NCI-H526 (cell line): ENCODE data around the gene DNMT1.

ENCODE experiments used
- DNase-seq, 2 experiments: peaks; one replicate each; lab custom pipeline; 2025; lab: John Stamatoyannopoulos, UW

DNMT1 gene

DNA sequence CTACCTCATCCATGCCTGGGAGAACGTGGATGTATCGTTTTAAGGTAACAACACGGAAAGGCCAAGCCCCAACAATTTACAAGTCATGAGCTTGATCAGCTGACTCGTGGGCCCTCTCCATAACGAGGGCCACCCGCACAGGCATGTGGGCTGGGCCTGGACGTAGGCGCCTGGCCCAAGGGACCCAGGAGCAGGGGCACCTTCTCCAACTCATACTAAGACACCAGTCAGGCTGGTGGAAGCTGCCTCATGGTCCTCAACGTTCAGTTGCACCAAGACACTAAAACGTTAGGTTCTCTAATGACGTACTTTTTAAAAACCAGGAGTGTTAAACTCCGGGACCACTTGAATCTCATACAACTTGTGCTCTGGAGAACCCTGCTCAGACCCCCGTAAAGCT is 53.3 kb downstream of the DNMT1 start:
- DNase-seq: no peak

GRCh38 chr19:10139952-10140351 is 54.8 kb downstream of the DNMT1 start:
- DNase-seq: no peak

DNA sequence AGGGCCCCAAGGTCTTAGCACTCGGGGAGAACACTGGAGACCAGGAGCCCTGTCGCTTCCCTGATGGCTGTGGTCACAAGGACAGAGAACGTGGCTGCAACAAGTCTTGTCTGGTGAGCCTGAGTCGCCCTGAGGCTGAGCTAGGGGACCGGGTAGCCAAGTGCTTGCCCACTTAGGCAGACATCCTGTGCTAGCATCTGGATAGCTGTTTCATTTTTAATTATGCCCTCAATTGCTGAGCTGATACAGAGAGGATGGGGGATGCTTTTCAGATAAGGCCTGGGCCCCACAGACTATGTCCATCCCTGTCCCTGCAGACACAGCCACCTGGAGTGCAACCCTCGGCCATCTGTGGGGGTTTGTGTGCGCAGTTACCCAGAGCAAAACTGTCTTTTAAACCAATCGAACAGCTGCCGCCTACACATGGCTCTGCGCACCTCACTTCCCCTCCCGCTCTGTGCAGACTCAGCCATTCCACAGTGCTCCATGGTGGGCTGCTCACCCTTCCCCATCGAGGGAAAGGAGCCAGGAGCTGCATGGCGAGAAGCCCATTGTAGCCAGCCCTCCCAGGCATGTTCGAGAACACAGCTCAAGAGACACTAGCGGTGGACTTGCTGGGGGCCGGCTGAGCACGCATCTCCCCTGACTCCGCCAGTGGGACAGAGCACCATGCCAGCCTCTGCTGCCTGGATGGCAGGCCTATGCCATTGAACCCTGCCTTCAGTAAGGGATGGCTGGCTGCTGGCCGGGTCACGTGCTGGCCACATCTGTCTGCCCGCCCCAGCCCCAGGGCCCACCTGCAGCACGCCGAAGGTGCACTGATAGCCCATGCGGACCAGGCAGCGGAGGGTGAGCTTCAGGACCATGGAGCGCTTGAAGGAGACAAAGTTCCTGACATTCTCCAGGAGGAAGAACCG is 55.6 kb downstream of the DNMT1 start:
- no peak for DNase-seq

DNA sequence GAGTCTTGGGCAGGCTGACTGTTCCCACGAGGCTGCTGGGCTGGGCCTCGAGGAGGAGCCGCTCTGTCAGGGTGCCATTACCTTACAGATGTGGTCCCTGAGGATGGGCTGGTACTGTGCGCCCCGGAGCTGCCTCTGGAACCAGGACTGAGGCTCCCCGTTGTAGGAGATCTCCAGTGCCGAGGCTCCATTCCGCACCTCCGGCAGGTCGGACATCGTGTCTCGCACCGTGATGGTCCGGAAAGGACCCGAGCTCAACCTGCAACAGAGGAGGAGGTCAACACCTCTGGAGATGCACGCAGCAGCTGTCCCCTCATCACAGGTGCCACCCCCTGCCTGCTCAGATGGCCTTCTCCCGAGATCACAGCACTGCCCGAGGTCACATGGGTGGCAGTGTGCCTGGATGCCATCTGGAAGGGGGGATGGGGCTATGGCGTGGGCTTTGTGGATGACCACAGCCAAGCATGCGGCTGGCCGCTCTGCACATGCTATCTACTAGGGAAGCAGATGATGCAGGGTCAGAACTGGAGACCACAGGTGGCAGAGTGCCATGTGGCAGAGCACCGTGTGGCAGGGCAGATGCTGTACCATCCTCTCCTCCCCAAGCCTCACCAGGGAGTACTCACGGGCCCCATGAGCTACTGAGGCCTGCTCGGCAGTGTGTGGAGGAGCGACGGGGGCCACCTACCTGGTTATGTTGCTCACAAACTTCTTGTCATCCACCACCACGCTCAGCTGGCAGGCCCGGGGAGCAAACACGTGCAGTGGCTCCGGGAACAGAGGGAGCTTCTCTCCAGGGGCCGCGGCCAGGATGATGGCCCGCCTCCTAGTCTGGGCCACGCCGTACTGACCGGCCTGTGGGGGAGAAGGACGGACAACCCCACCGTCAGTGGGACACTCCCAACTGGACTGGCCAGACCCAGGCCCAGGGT is 56.7 kb downstream of the DNMT1 start:
- no peak for DNase-seq

GRCh38 chr19:10136936-10137335 is 57.8 kb downstream of the DNMT1 start:
- no peak for DNase-seq

DNA sequence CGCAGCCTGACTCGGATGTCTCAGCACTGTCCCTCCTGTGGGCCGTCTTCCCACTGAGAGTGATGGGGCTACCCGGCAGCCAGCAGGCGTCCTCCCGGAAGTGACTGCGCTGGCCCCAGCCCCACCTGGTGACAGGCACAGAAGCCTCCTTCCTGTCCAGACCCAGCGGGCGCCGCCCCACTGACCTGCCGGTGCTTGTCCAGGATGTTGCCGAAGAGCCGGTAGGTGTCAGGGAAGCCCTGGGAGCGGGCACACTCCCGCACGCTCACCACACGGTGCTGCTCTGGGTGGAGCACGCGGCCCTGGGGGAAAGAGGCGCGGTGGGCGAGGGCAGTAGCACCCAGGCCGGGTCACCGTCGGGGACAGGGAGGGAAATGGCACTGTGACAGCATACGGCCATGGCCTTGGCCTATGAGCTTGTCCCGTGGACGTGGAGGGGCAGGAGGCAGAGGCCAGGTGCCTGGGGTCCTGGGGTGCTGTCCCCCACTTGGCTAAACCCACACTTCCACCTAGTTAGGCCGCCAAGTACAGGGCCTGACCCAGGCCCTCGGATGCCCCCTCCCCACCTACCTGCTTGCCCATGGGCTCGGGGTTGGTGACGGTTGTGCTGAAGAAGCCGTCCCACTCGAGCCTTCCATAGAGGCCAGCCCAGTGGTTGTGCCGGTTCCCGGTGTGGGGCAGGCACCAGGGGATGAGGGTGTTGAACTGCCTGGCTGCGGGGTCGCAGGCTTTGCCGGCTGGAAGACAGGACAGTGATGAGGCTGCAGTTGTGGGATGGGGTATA is 59.0 kb downstream of the DNMT1 start:
- DNase-seq: no peak

DNA sequence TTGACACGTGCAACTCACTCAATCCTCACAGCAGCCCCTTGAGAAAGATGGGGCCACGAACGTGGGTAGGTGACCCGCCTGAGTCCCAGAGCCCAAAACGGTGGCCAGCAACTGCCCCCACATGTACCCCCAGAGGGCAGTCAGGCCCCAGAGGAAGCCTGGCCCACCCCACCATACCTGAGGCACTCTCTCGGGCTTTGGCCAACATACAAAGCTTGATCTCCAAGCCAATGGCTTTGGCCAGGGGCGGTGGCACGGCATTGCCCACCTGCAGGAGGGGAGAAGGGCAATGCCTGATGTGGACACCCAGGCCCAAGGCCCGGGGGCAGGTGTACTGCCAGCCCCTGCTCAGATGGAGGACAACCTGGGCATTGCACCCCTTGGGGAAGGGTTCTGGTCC is 60.7 kb downstream of the DNMT1 start:
- DNase-seq: no peak

DNA sequence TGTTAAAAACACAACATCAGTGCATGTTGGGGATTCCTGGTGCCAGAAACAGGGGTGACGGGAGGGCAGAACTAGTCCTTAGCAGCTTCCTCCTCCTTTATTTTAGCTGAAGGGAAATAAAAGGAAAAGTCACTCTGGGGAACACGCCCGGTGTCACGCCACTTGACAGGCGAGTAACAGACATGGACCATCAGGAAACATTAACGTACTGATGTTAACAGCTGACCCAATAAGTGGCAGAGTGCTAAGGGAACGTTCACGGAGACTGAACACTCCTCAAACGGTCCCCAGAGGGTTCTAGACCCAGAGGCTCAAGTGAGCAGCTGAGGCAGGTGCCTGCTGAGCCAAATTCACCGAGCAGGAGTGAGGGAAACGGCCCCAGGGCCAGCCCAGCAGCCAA is 61.2 kb downstream of the DNMT1 start:
- no peak for DNase-seq

DNA sequence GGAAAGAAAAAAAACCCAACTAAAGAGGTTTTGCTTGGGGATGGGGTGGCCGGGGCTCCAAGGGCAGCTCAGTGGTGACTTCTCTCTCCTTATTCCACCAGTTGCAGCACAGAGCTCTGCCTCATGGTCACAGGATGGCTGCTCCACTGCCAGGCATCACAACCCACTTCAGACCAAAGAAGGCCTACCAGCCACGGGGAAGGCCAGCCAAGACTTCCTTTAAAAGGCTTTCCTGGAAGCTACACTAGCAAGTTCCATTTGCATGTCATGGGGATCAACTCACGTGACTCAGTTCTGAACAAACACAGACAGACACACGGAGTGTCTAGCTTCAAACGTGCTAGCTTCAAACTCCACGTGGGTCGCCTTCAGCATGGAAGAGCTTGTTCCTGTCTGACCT is 61.8 kb downstream of the DNMT1 start:
- peak in 1 of 2 experiments; percentile 10 for DNase-seq

- no peak for DNase-seq
These were observed 68.5 kb downstream of the DNMT1 start for GRCh38 chr19:10126213-10126639.

GRCh38 chr19:10124429-10124828 is 70.3 kb downstream of the DNMT1 start:
- DNase-seq: no peak

DNA sequence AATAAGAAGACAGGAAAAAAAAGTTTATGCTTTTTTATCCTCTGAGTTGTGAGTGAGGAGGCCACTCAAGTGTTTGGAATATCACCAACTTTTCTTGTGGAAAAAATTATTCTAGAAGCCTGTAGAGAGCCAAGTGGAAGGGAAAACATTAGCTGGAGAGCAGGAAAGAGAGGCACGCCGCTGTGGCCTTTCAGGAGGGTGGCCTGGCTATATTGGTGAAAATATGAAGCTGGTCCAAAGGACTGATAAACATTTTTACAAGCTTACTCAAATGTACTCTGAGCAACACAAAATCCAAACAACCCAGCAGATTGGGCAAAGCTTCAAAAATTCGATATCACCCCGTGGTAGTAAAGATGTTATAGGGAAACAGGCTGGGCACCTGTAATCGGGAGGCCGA is 72.7 kb downstream of the DNMT1 start:
- DNase-seq: no peak

DNA sequence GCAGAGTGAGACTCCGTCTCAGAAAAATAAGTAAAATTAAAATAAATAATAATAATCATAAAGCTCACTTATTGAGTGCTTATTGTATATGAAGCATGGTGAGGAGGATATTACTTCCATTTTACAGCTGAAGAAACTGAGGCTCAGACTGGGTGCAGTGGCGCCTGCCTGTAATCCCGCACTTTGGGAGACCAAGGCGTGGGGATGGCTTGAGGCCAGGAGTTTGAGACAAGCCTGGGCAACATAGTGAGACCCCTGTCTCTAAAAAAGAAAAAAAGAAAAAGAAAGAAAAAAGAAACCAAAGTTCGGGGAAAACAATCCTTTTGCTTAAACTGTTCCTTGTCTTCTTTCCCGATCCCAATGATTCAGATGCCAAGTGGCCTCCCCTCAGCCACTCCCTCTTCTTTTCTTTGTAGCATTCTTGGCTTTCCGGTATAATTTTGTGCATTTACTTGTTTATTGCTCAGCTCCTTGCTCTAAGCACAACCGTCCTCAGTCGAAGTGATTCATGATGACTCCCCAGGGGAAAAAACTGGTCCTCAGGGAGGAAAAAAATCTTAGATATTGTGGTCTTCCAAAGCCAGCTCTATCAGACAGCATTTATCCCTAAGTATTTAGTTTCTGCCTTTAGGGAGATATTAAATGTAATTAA is 74.1 kb downstream of the DNMT1 start:
- DNase-seq: no peak

DNA sequence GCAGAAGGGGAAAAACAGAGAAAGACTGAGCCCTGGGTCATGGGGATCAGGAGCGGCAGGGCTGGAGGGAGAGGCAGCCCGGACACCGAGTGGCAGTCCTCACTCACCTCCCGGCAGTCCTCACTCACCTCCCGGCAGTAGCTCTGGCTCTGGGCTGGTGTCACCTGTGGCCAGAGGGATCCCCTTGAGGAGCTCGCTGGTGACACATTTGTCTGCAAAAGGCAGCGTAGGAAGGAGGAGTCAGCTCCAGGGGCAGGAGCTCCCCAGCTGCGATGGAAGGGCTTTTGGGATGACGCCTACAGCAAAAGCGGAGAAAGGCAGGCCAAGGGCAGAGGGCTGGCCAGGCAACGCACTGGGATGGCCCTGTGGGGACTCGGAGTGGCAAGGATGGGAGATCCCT is 75.8 kb downstream of the DNMT1 start:
- DNase-seq: no peak

- no peak for DNase-seq
These were observed 77.7 kb downstream of the DNMT1 start for GRCh38 chr19:10116866-10117616.

DNA sequence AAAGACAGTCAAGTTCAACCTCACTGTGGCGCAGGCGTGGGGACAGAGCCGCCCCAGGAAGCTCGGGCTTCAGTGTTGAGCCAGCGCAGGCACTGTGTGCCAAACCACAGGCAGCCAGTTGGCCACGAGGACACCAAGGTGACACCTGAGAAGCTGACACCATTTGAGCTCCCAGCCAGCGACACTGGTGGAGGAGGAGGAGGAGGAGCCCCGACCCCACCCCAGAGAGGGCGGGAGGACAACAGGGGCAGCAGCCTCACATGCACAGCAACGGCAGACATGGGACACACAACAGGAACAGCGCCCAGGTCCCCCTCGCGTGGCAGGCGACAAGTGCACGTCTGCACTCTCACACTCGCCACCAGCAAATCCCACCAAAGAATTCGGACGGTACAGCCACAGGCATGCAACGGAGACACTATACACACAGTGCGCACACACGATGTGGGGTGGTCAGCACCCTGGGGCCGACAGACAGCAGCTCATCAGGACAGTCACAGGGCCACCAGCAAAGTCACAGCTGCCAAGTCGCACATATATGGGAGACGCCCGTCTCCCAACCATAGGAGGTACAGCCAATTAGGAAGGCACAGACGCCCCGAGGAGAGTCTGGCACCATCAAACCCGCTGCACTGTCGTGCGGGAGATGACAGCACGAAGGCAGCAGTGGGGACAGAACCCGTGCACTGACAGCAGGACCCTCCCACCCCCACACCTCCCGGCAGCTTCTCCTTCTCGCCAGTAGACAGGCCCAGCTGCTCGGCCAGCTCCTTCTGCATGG is 78.5 kb downstream of the DNMT1 start:
- DNase-seq: no peak

- DNase-seq: no peak
These were observed 79.2 kb downstream of the DNMT1 start for GRCh38 chr19:10115392-10116084.

- DNase-seq: no peak
These were observed 79.9 kb downstream of the DNMT1 start for GRCh38 chr19:10114651-10115391.
